GM19467 (cell line): Measurements from ENCODE around the gene IL1A.

Experiments used
- ATAC-seq: cut with Tn5 transposase; IDR thresholded peaks from one replicate; pipeline ENCODE4 v1.9.1; 2021; ENCODE audit warnings: mild to moderate bottlenecking, moderate library complexity; ENCODE audit not compliant: unreplicated experiment

The IL1A gene

GRCh38 chr2:112818094-112818902 is 34.0 kb upstream of the IL1A start:
- ATAC-seq = no peak

- no peak for ATAC-seq
These were observed 32.9 kb upstream of the IL1A start for GRCh38 chr2:112817082-112817689.

DNA sequence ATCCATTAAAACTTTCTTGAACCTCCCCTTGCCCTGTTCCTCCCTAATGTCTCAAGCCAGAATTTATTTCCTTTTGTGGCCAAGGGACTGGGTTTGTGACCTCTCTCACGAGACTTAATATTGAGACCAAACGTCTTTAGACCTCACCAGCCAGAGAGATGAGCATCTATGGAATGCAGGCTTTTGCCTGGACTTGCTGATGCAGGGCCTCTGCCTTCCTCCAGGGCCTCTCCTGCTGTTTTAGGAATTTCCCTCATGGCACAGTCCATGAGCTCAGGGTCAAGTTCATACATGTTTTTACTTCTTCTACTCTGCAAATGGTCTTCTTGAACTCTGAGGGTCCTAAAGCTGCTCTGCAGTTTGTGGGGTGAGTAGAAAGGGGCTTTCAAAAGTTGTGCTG is 30.0 kb upstream of the IL1A start:
- no peak for ATAC-seq

GRCh38 chr2:112813280-112813966 is 29.1 kb upstream of the IL1A start:
- no peak for ATAC-seq

DNA sequence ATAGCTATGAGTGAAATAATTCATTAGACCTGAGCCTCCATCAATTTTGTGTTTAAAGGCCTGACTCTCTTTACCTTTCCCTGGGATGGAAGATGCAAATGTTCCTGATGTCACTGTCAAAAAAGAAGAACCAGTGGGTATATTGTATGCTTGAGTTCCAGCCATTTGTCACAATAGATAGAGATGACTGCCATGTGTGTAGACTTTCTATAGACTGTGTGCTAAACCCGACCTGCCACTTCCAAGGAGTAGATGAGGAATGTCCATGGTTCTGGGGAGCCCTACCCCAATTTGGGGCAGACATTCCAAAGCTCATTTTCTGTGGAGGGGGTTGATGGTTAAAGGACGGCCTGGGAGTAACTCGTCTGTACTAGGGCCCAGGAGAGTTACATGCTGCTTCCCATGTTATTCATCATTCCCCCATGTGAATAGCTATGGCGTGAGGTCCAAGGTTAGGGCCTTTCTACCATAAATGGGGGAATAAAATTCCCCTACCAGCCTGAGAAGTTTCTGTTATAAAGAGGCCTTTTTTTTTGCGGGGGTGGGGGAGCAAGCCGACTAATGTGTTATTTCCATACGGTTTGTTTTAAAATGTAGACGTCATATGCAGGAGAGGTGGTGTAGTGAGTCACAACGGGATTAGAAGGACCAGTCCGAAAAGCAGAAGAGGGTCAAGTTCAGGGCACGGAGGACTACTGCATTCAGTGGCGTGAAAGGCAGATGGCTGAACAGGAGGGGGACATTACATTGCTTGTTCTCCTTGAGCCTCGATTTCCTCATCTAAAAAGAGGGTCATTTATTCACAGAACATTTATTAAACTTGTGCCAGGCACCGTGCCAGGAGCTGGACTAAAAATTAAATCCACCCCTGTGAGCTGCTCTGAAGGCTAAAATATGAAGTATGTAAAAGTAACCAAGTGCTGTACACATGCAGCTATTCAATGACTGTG is 28.3 kb upstream of the IL1A start:
- ATAC-seq = no peak

DNA sequence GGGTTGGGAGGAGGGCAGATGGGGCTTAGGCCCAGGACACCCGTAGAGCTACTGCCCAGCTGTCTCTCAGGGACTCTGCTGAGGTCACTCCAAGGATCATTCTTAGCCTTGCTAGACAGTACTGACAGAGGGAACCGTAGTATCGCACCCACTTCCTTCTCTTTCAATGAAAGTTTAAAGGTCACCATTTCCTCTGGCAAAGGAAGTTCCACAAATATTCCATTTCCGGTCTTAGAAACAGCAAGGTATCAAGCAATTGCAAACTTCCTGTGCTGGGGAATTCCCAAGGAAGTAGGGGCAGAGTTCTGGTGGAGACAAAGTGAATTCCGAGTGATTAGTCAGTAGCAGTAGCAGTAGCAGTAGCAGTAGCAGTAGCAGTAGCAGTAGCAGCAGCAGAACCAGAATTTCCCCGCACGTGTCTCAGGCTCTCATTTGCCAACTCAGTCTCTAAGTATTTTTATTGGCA is 27.6 kb upstream of the IL1A start:
- ATAC-seq = no peak

GRCh38 chr2:112811276-112811831 is 27.1 kb upstream of the IL1A start:
- ATAC-seq = no peak

- ATAC-seq = no peak
These were observed 24.8 kb upstream of the IL1A start for GRCh38 chr2:112809112-112809511.

GRCh38 chr2:112807233-112807807 is 23.0 kb upstream of the IL1A start:
- no peak for ATAC-seq

GRCh38 chr2:112805542-112805941 is 21.2 kb upstream of the IL1A start:
- no peak for ATAC-seq

DNA sequence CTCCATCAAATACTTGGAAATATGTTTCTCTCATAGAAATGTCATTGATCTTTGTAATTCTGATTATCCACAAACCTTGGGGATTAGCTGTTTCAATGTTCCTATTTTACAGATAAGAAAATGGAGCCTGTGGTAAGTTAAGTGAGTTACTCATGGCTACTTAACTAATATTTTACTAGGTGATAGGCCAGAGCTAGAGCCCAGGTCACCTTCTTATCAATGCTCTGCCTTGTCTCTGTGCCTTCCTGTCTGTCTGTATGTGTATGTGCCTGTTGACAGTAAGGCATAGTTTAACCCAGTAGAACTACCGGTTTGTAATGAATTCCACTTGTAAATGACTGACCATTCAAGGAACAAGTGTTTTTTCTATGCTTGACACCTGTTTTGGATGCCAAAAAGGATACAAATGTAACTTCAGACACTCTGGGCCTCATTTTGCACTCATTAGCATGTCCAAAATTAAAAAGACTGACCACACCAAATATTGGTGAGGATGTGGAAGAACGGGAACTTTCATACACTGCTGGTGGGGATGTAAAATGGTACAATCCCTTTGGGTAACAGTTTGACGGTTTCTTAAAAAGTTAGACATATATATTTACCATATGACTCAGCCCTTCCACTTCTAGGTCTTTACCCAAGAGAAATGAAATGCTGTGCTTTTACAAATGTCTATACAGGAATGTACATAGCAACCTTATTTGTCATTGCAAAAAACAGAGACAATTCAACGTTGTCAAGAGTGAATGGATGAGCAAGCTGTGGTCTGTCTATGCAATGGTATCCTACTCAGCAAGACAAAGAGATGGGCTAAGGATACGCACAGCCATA is 19.6 kb upstream of the IL1A start:
- no peak for ATAC-seq

GRCh38 chr2:112800881-112801583 is 16.7 kb upstream of the IL1A start:
- no peak for ATAC-seq

DNA sequence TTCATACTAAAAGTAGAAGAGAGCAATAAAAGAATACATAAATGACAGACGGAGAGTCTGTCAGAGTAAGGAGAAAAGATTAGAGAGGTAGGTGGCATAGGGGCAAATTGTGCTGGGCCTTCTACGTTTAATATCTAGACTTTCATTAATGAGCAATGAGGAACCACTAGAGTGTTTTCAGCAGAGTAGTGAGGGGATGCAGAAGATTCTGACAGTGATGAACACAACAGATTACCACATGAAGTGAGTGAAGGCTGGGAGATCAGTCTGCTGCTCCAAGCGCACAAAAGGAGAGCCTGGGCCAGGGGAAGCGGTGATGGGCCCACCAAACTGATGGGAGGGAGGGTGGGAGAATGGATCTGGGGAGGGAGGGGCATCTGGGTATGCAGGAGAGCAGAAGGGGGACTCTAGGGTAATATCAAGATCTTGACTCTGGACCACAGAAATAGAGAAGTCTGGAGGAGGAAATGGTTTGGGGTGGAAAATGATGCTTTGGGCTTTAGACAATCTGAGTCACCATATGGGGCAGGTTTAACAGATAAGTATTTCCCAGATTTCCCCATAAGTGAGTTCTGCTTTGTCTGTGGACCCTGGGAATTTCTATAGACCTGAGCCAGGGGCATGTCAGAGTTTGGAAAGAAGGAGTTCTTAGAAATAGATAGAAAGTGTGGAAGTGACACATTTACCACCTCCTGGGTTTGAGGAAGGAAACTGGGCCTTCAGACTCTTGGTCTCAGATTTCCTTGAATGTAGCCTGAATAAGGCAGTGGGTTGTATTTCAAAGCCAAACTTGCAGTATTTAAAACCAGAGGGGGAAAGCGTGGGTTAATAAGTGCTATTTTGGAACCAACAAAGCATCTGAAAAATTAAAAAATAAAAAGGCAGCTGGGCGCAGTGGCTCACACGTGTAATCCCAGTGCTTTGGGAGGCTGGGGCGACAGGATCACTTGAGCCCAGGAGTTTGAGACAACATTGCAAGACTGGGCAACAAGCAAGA is 15.0 kb upstream of the IL1A start:
- ATAC-seq = no peak

DNA sequence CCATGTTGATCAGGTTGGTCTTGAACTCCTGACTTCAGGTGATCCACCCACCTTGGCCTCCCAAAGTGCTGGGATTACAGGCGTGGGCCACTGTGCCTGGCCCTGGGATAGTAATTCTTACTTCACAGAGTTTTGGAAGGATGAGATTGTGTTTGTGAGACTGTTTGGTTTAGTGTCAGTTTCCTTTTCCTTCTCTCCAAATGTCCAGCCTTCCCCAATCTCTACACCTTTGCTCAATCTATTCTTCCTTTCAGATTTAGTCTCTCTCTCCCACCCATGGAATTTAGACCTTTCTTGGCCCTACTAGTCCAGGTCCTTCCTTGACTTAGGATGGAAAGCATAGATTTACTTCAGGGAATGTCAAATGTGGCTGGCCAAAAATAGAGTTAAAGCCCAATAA is 12.2 kb upstream of the IL1A start:
- no peak for ATAC-seq

DNA sequence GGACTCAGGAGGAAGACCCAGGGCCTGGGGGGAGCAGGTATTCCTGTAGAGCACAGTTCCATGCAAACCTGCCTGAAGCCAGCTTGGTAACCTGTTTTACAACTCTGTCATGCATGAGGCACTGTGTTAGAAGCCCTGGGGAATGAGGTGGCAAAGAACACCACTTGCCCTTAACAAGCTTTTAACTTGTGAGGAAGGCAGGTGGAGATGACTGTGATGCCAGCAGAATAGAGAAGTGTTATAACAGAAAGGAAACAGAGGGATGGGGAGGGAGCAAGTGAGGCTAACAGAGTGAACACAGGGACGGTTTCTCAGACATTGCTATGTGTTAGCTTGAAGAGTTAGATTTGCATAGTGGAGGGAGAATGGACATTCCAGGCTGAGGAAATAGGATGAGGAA is 11.5 kb upstream of the IL1A start:
- ATAC-seq = no peak

- no peak for ATAC-seq
These were observed 10.5 kb upstream of the IL1A start for GRCh38 chr2:112794841-112795240.

DNA sequence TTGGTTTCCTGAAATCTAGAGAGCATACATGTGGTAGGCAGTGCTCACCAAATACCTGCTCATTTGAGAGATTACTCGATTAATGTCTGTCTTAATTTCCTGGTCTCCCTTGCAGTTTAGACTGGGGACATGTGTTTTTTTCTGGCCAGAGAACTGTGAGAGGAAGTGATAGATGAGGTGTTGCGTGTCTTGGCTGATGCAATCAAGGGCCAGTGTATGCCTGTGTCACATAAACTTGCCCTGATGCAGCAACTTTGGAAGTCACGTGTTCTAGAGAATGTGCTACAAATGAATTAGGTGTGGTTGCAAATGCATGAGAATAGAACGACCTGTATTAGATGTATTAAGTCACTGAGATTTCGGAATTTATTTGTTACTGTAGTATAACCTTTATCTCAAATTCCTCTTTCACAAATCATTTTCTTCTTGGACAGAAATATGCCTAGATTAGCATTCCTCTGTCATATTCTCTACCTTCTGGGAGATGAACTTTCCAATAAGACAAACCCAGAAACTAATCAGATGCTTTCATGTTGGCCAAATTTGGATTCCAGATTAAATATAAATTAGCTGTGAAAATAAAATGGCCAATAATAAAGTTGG is 9.9 kb upstream of the IL1A start:
- ATAC-seq = no peak
